Brain microvascular endothelial cell (primary cell): Measurements from ENCODE around the gene AKNA.

Experiments used
- DNase-seq: peaks from one replicate; pipeline ENCODE4 v3.0.0-alpha.2; 2020
- H3K27ac ChIP-seq: fragments of 250-450 bp; sonication (Bioruptor Pico); 2 replicates; pipeline ENCODE4 v1.5.1; 2020; ENCODE audit warnings: mild to moderate bottlenecking, moderate library complexity
- H3K27me3 ChIP-seq: fragments of 250-450 bp; sonication (Bioruptor Pico); replicated peaks from 2 replicates; pipeline ENCODE4 v1.5.1; 2020; ENCODE audit warnings: mild to moderate bottlenecking
- H3K36me3 ChIP-seq: fragments of 250-450 bp; sonication (Bioruptor Pico); replicated peaks from 2 replicates; pipeline ENCODE4 v1.5.1; 2020; ENCODE audit warnings: mild to moderate bottlenecking
- H3K4me3 ChIP-seq: 2 replicates; pipeline ENCODE4 v1.5.1; 2011; ENCODE audit warnings: low read depth, mild to moderate bottlenecking, control low read depth, low read length, moderate library complexity
- CTCF ChIP-seq: IDR thresholded peaks from 2 replicates; pipeline ENCODE4 v1.5.1; 2011; ENCODE audit warnings: low read depth, mild to moderate bottlenecking, moderate library complexity, low read length, control low read depth, inconsistent platforms; ENCODE audit errors: missing control alignments
- in situ Hi-C: cut with HindIII; loops from 2 replicates; pipeline ENCODE4 v1.10.0; 2017; ENCODE audit warnings: low sequenced_read_pairs, low pct_ligation_motif_present

AKNA gene

GRCh38 chr9:114367772-114368569, 19.8 kb downstream of the AKNA start:
- Histone ChIP-seq H3K27me3 (no peaks in the 10 kb centered on the region), H3K4me3 (no peak overlapping the region), H3K36me3 (peaks cover 14% of the 10 kb centered on the region), H3K27ac (no peak overlapping the region)
- no peak for DNase-seq
- no peak for TF ChIP-seq CTCF
- in situ Hi-C loops = no loop called here

- Histone ChIP-seq H3K36me3 (peaks cover 18% of the 10 kb centered on the region), H3K27ac (no peak overlapping the region), H3K27me3 (no peaks in the 10 kb centered on the region), H3K4me3 (no peak overlapping the region)
- in situ Hi-C loops = no loop called here
- TF ChIP-seq CTCF = no peak
- no peak for DNase-seq
Measured at GRCh38 chr9:114367366-114367765, 20.4 kb downstream of the AKNA start.

- in situ Hi-C loops = no loop called here
- H3K27ac ChIP-seq = peak overlapping the region; percentile 23
- H3K36me3 ChIP-seq = peaks cover 26% of the 10 kb centered on the region
- no peak for TF ChIP-seq CTCF
- H3K4me3 ChIP-seq = no peak overlapping the region
- DNase-seq = peak; percentile 73
- no peaks in the 10 kb centered on the region for H3K27me3 ChIP-seq
Measured at GRCh38 chr9:114366334-114367128, 21.3 kb downstream of the AKNA start.

GRCh38 chr9:114365194-114365593, 22.6 kb downstream of the AKNA start:
- H3K27ac ChIP-seq = no peak overlapping the region
- H3K36me3 ChIP-seq = peaks cover 39% of the 10 kb centered on the region
- H3K4me3 ChIP-seq = no peak overlapping the region
- DNase-seq = no peak
- H3K27me3 ChIP-seq = no peaks in the 10 kb centered on the region
- TF ChIP-seq CTCF = no peak
- in situ Hi-C loops = no loop called here

GRCh38 chr9:114364134-114365041, 23.4 kb downstream of the AKNA start:
- H3K36me3 ChIP-seq = peaks cover 47% of the 10 kb centered on the region
- H3K27me3 ChIP-seq = no peaks in the 10 kb centered on the region
- in situ Hi-C loops = no loop called here
- peak overlapping the region; percentile 74 for H3K27ac ChIP-seq
- DNase-seq = peak; percentile 49
- no peak overlapping the region for H3K4me3 ChIP-seq
- no peak for TF ChIP-seq CTCF
